ENCODE measurements around the gene RAB38.
A peak's percentile ranks its signal among the peaks of the same experiment; 100 is the strongest.

RAB38 gene

GRCh38 chr11:88146106-88146505 lies 29.1 kb downstream of the RAB38 start:
- Mint-ChIP-seq H3K27ac (no peak overlapping the region), H3K9me3 (no peaks in the 10 kb centered on the region), H3K4me3 (no peak overlapping the region), H3K36me3 (no peaks in the 10 kb centered on the region), H3K4me1 (no peaks in the 10 kb centered on the region), H3K27me3 (no peaks in the 10 kb centered on the region)
- ATAC-seq, result no peak

GRCh38 chr11:88139865-88140264 lies 35.4 kb downstream of the RAB38 start:
- no peak overlapping the region for H3K4me3 Mint-ChIP-seq
- no peaks in the 10 kb centered on the region for H3K36me3 Mint-ChIP-seq
- H3K4me1 Mint-ChIP-seq, result no peaks in the 10 kb centered on the region
- no peaks in the 10 kb centered on the region for H3K9me3 Mint-ChIP-seq
- no peaks in the 10 kb centered on the region for H3K27me3 Mint-ChIP-seq
- H3K27ac Mint-ChIP-seq, result no peak overlapping the region
- ATAC-seq, result no peak

- Mint-ChIP-seq H3K4me1 (no peaks in the 10 kb centered on the region), H3K27me3 (no peaks in the 10 kb centered on the region), H3K9me3 (no peaks in the 10 kb centered on the region), H3K27ac (no peak overlapping the region), H3K4me3 (no peak overlapping the region), H3K36me3 (no peaks in the 10 kb centered on the region)
- no peak for ATAC-seq
Measured at GRCh38 chr11:88131764-88132470, 43.3 kb downstream of the RAB38 start.

GRCh38 chr11:88122956-88123355 lies 52.3 kb downstream of the RAB38 start:
- H3K27me3 Mint-ChIP-seq, result no peaks in the 10 kb centered on the region

GRCh38 chr11:88119561-88119960 lies 55.7 kb downstream of the RAB38 start:
- Mint-ChIP-seq H3K4me1 (no peaks in the 10 kb centered on the region), H3K27me3 (no peaks in the 10 kb centered on the region), H3K9me3 (no peaks in the 10 kb centered on the region), H3K36me3 (no peaks in the 10 kb centered on the region), H3K4me3 (no peak overlapping the region), H3K27ac (no peak overlapping the region)
- ATAC-seq, result no peak

More at GRCh38 chr11:88122956-88123355, 52.3 kb downstream of the RAB38 start:
- Mint-ChIP-seq H3K4me1 (no peaks in the 10 kb centered on the region), H3K36me3 (no peaks in the 10 kb centered on the region), H3K27ac (no peak overlapping the region), H3K9me3 (no peaks in the 10 kb centered on the region), H3K4me3 (no peak overlapping the region)
- no peak for ATAC-seq

- Mint-ChIP-seq H3K4me1 (no peaks in the 10 kb centered on the region), H3K4me3 (no peak overlapping the region), H3K9me3 (no peaks in the 10 kb centered on the region), H3K36me3 (no peaks in the 10 kb centered on the region), H3K27ac (no peak overlapping the region), H3K27me3 (no peaks in the 10 kb centered on the region)
- ATAC-seq, result no peak
Measured at GRCh38 chr11:88117281-88117858, 57.9 kb downstream of the RAB38 start.

- no peak overlapping the region for H3K27ac Mint-ChIP-seq
- ATAC-seq, result no peak
- no peaks in the 10 kb centered on the region for H3K36me3 Mint-ChIP-seq
- no peaks in the 10 kb centered on the region for H3K4me1 Mint-ChIP-seq
- no peaks in the 10 kb centered on the region for H3K27me3 Mint-ChIP-seq
- no peak overlapping the region for H3K4me3 Mint-ChIP-seq
- no peaks in the 10 kb centered on the region for H3K9me3 Mint-ChIP-seq
Measured at GRCh38 chr11:88115828-88116755, 59.2 kb downstream of the RAB38 start.

- no peaks in the 10 kb centered on the region for H3K4me1 Mint-ChIP-seq
- no peaks in the 10 kb centered on the region for H3K36me3 Mint-ChIP-seq
- no peaks in the 10 kb centered on the region for H3K27me3 Mint-ChIP-seq
- H3K27ac Mint-ChIP-seq, result no peak overlapping the region
- H3K4me3 Mint-ChIP-seq, result no peak overlapping the region
- H3K9me3 Mint-ChIP-seq, result no peaks in the 10 kb centered on the region
- ATAC-seq, result no peak
Measured at GRCh38 chr11:88114486-88115045, 60.7 kb downstream of the RAB38 start.

GRCh38 chr11:88106666-88107065 lies 68.6 kb downstream of the RAB38 start:
- no peak overlapping the region for H3K4me3 Mint-ChIP-seq

GRCh38 chr11:88105951-88106350 lies 69.3 kb downstream of the RAB38 start:
- H3K4me1 Mint-ChIP-seq, result no peaks in the 10 kb centered on the region
- H3K36me3 Mint-ChIP-seq, result no peaks in the 10 kb centered on the region
- no peak overlapping the region for H3K27ac Mint-ChIP-seq

More at GRCh38 chr11:88106666-88107065, 68.6 kb downstream of the RAB38 start:
- no peaks in the 10 kb centered on the region for H3K36me3 Mint-ChIP-seq
- ATAC-seq, result no peak
- no peak overlapping the region for H3K27ac Mint-ChIP-seq
- H3K9me3 Mint-ChIP-seq, result no peaks in the 10 kb centered on the region
- peaks cover 10% of the 10 kb centered on the region for H3K27me3 Mint-ChIP-seq
- H3K4me1 Mint-ChIP-seq, result no peaks in the 10 kb centered on the region

GRCh38 chr11:88105526-88105925 lies 69.7 kb downstream of the RAB38 start:
- H3K36me3 Mint-ChIP-seq, result no peaks in the 10 kb centered on the region
- no peaks in the 10 kb centered on the region for H3K4me1 Mint-ChIP-seq
- ATAC-seq, result no peak
- H3K4me3 Mint-ChIP-seq, result no peak overlapping the region
- H3K9me3 Mint-ChIP-seq, result no peaks in the 10 kb centered on the region
- no peak overlapping the region for H3K27ac Mint-ChIP-seq
- H3K27me3 Mint-ChIP-seq, result peaks cover 10% of the 10 kb centered on the region

More at GRCh38 chr11:88105951-88106350, 69.3 kb downstream of the RAB38 start:
- Mint-ChIP-seq H3K9me3 (no peaks in the 10 kb centered on the region), H3K27me3 (peaks cover 10% of the 10 kb centered on the region), H3K4me3 (no peak overlapping the region)
- ATAC-seq, result no peak

GRCh38 chr11:88104408-88104807 lies 70.8 kb downstream of the RAB38 start:
- Mint-ChIP-seq H3K36me3 (no peaks in the 10 kb centered on the region), H3K27me3 (peaks cover 10% of the 10 kb centered on the region), H3K4me1 (no peaks in the 10 kb centered on the region), H3K27ac (no peak overlapping the region), H3K9me3 (no peaks in the 10 kb centered on the region), H3K4me3 (no peak overlapping the region)
- no peak for ATAC-seq

- no peaks in the 10 kb centered on the region for H3K4me1 Mint-ChIP-seq
- H3K27me3 Mint-ChIP-seq, result peaks cover 8% of the 10 kb centered on the region
- no peaks in the 10 kb centered on the region for H3K9me3 Mint-ChIP-seq
- peak; percentile 67 for ATAC-seq
- H3K27ac Mint-ChIP-seq, result no peak overlapping the region
- H3K36me3 Mint-ChIP-seq, result no peaks in the 10 kb centered on the region
- no peak overlapping the region for H3K4me3 Mint-ChIP-seq
Measured at GRCh38 chr11:88103337-88104206, 71.7 kb downstream of the RAB38 start.

GRCh38 chr11:88102598-88102934 lies 72.7 kb downstream of the RAB38 start:
- Mint-ChIP-seq H3K27me3 (no peaks in the 10 kb centered on the region), H3K4me3 (no peak overlapping the region), H3K36me3 (no peaks in the 10 kb centered on the region), H3K4me1 (no peaks in the 10 kb centered on the region), H3K27ac (no peak overlapping the region), H3K9me3 (no peaks in the 10 kb centered on the region)
- ATAC-seq, result no peak

Measured in stimulated activated memory B cell treated with anti-CD40 and anti-IgM and Interleukin-4, amounts not matched to agents 10 μg/mL and 1 μg/mL and 100 μg/mL, for 72 hours (primary cell).